ENCODE data around the gene MAB21L1. TPM values are rescaled to one million over a fixed set of nuclear protein-coding genes. Genes with fewer than 3 reads are reported as not detected.
A peak's percentile ranks its signal among the peaks of the same experiment; 100 is the strongest.

MAB21L1 gene
- total RNA-seq (2014; rRNA removed; shearing (Covaris generic)), result 0.84 and 1.1 TPM in 2 replicates

- peak; percentile 72 for DNase-seq (ENCODE audit: low read depth)
Observed at GRCh38 chr13:35475960-35476943, at the start of gene MAB21L1. Gene MAB21L1 (minus strand): TSS chr13:35476689. CDS start chr13:35476138, 551 bp downstream.

DNA sequence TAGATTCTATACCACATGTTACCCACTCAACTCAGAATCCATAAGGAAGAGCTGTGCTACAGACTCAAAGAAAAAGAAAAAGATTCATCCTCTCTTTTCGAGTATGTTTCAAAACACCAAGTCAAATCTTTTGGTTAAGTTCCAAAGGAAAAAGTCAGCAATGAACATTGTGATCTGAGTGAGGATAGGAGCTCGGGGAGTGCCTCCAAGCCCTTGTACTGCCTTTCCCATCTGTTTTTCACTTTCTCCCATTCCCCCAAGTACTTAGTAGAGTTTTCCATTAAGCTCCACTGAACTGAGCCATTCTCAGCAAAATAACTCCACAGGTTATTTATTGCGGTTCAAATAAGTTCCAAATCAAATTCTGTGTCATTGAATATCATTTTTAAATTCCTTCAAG lies 47.7 kb upstream of the MAB21L1 start:
- DNase-seq (ENCODE audit: low read depth), result no peak

- DNase-seq (ENCODE audit: low read depth), result peak; percentile 76
Observed at GRCh38 chr13:35518337-35518946, 42.0 kb upstream of the MAB21L1 start.

GRCh38 chr13:35514801-35515502 lies 38.5 kb upstream of the MAB21L1 start:
- DNase-seq (ENCODE audit: low read depth), result no peak

DNA sequence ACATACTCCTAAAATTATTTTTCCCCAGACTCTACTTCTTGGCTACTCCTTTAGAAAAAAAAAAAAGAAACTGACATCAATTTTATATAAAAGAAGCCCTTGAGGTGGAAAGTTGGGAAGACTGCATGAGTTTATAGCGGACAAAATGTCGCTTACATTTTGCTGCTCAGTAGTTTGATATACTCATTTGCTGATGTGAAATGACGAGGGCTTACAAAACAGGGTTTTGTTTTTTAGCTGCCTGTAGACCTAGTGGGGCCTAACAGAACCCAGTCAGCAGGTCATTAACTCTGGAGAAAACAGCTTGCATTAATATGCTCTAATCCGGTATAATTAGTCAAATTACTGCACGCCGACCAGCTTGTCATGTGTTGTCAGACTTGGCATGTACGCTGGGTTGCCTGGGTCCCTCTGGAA lies 37.6 kb upstream of the MAB21L1 start:
- DNase-seq (ENCODE audit: low read depth), result no peak

- DNase-seq (ENCODE audit: low read depth), result peak; percentile 94
Observed at GRCh38 chr13:35512271-35512920, 35.9 kb upstream of the MAB21L1 start.

DNA sequence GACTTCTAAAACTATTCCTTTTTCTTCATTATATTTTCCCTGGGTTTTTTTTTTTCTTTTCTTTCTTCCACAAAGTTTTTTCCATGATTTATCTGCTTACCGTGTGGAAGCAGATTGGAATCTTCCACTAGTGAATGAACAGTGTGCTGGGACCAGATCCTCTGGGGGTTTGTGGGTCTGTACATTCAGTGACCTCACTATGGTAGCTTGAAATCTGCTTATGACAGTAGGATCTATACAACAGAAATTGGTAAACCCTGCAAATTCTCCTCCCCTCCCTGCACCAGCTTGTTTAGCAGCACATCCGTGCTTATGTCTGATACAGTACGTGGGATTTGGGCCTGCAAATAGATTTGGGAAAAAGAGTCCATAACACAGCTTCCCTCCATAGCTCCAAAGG lies 26.0 kb upstream of the MAB21L1 start:
- DNase-seq (ENCODE audit: low read depth), result no peak

- DNase-seq (ENCODE audit: low read depth), result no peak
Observed at GRCh38 chr13:35501661-35502235, 25.3 kb upstream of the MAB21L1 start.

DNA sequence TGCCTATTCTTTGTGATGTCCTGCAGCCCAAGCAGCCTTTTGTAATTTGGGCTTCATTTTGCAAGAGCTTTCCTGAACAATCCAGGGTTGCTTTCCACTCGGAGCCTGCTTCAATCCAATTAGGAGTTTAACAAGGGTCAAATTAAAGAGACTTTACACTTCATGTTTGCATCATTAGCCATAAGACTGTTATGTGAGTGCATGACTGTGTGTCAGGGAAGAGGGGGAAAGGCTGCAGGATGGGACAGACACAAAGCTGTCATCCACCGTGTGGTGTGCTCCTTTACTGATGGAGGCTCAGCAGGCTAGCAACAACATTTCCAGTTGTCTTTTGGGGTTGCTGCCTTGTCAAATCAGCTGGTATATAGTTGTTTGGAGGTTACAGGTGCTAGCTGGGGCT lies 23.7 kb upstream of the MAB21L1 start:
- DNase-seq (ENCODE audit: low read depth), result no peak

DNA sequence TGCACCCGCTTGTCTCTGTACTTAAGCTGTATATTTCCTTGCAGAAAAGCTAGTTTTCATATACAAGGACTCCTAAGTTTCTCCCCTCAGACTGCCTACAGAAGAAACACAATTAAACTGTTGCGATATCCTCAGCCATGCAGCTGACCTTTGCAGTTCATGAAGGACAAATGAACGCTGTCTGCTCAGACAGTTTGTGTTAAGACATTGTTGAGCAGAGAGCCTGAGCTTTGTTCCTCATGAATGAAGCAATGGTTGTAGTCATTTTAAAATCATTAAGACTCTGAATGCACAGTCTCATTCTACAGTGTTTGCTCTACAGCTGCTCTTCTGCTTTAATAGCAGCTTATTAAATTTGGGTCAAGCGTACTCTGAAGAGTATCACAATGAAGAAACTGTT lies 23.2 kb upstream of the MAB21L1 start:
- no peak for DNase-seq (ENCODE audit: low read depth)

GRCh38 chr13:35499196-35499662 lies 22.7 kb upstream of the MAB21L1 start:
- DNase-seq (ENCODE audit: low read depth), result no peak

DNA sequence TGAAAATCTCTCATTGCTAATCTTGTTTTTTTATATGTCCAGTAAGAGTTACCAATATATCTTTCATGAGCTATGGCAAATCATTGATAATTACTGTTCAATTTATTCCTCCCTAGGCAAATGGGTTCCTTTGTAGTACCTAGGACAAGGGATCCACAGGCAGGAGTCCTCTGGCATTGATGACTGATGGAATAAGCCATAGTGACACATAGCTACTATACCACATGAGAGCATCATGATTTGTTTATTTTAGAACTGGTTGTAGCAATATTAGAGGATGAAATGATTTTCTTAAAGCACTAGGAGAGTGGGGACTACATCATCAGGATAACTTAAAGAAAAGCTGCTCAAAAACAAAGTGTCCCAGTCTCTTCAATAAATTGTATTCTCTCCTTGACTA lies 21.7 kb upstream of the MAB21L1 start:
- no peak for DNase-seq (ENCODE audit: low read depth)

DNA sequence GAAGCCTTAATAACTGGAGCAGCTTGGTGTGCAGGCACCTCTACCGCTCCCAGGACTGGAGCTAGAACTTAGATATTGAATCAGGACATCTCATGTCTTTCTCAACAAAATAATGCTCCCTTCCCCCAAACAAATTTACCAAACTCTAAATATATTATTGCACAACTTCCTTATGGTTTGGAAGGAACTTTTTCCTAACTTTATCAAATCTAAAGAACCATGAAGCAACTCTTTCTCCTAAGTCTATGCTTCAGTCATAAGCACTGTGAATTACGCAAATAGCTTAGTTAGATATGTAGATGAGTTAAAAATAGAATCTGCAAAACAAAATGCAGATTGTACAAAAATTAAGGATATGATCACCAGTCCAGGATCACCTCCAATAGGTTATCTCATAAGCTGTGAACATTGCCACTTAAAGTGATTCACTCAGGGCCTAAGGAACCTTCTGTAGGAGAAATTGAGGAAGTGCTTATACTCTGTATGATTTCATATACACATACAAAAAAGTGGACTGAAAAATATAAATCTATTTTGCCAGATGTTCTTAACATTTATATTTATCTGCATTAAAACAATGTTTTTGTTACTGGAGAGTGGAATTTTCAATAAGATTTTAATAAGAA lies 20.4 kb upstream of the MAB21L1 start:
- no peak for DNase-seq (ENCODE audit: low read depth)

DNA sequence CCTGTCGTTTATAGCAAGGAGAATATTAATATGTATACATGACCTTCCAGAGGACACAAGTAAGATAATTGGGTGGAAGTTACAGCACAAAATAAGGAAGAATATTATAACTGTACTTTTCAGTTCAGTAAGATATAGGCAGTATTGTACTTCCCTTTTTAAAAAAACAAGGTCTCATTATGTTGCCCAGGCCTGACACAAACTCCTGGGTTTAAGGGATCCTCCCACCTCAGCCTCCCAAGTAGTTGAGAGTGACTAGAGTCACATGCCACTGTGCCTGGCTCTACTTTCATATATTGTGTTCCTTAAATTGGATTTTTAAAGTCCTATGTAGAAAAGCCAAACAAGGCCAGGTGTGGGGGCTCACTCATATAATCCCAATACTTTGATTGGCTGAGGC lies 19.5 kb upstream of the MAB21L1 start:
- no peak for DNase-seq (ENCODE audit: low read depth)

DNA sequence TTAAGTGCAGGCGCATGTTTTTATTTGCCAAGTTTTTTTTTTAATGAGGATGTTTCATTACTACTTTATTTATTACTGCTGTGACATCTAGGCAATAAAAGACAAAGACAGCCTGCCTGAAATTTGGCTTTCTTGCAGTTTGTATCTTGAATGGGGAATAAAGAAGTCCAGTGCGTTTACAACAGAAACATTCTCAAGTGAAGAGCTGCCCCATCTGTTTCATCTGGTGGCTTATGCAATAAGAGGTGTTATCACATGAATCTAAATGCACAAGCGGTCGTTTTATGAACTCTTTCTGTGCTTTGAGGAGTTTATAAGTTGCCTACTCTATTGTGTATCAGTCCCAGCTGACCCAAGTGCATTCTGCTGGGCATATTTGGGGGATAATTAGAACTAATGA lies 12.6 kb upstream of the MAB21L1 start:
- no peak for DNase-seq (ENCODE audit: low read depth)

DNA sequence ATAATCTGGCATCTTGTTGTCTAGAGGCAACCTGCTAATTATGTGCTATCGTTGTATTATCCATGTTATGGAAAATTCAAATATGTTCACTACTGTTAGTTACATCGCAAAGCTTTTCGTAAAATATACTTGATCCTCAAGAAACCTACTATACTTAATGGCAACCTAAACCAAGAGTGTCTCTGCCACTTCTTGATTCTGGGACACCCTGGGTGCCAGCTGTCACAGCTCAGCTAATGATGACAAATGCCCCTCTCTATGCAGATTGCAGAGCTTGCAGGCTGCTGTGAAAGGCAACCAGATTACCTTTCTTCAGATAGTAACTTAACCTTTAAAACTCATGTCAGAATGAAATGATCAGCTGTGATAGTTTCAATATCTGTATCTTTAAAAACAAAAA lies 8.9 kb upstream of the MAB21L1 start:
- no peak for DNase-seq (ENCODE audit: low read depth)

GRCh38 chr13:35484384-35484783 lies 7.9 kb upstream of the MAB21L1 start:
- no peak for DNase-seq (ENCODE audit: low read depth)

- no peak for DNase-seq (ENCODE audit: low read depth)
Observed at GRCh38 chr13:35483761-35484160, 7.3 kb upstream of the MAB21L1 start.

- DNase-seq (ENCODE audit: low read depth), result no peak
Observed at GRCh38 chr13:35482527-35482926, 6.0 kb upstream of the MAB21L1 start.

GRCh38 chr13:35481777-35482176 lies 5.3 kb upstream of the MAB21L1 start:
- no peak for DNase-seq (ENCODE audit: low read depth)

- DNase-seq (ENCODE audit: low read depth), result no peak
Observed at GRCh38 chr13:35480346-35480745, 3.9 kb upstream of the MAB21L1 start.
